ENCODE results near the gene HK2. TPM values are rescaled to one million over a fixed set of nuclear protein-coding genes. Genes with fewer than 3 reads are reported as not detected.

The HK2 gene
- total RNA-seq, 2 experiments from 2014 or later = 32.2 to 45.8 TPM

DNA sequence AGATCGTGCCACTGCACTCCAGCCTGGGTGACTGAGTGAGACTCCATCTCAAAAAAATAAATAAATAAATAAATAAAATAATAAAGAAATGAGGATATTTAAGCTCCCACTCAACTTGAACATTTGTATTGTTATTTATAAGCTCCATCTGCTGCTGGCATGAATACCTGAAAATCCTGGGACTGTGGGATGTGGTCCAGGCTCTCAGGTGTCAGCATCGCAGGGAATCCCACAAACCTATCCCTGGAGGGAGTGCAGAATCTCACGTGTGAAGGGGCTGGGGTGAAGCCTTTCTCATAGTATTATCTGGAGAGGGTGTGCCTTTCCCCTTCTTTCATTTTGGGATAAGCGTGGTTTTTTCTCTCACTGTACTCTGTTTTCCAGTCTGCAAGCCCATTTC, 77.1 kb downstream of the HK2 start:
- peaks cover 73% of the 10 kb centered on the region for H3K27me3 Mint-ChIP-seq
- DNase-seq (no peak), ATAC-seq (no peak)
- H3K27ac Mint-ChIP-seq = no peak overlapping the region
- H3K9me3 Mint-ChIP-seq (ENCODE audit: low read depth) = no peaks in the 10 kb centered on the region
- peaks cover 19% of the 10 kb centered on the region for H3K4me1 Mint-ChIP-seq
- no peaks in the 10 kb centered on the region for H3K36me3 Mint-ChIP-seq
- H3K4me3 Mint-ChIP-seq = no peak overlapping the region
- CTCF ChIA-PET = no interaction called here

GRCh38 chr2:74915743-74916142, 81.8 kb downstream of the HK2 start:
- H3K27ac Mint-ChIP-seq = no peak overlapping the region
- peak; percentile 91 for DNase-seq
- H3K4me3 Mint-ChIP-seq = no peak overlapping the region
- ATAC-seq = peak; percentile 86
- H3K27me3 Mint-ChIP-seq = peaks cover 73% of the 10 kb centered on the region
- peaks cover 24% of the 10 kb centered on the region for H3K4me1 Mint-ChIP-seq
- H3K36me3 Mint-ChIP-seq = no peaks in the 10 kb centered on the region
- no peaks in the 10 kb centered on the region for H3K9me3 Mint-ChIP-seq (ENCODE audit: low read depth)
- CTCF ChIA-PET = interaction anchor here (1.5 kb wide), 1 partner anchor 149 kb away, joined by 6 read pairs; no protein-coding TSS in a partner anchor

GRCh38 chr2:74916394-74916793, 82.5 kb downstream of the HK2 start:
- H3K36me3 Mint-ChIP-seq = no peaks in the 10 kb centered on the region
- no peak overlapping the region for H3K4me3 Mint-ChIP-seq
- ATAC-seq = no peak
- DNase-seq = no peak
- H3K27ac Mint-ChIP-seq = no peak overlapping the region
- CTCF ChIA-PET = interaction anchor here (1.5 kb wide), 1 partner anchor 149 kb away, joined by 6 read pairs; no protein-coding TSS in a partner anchor
- H3K27me3 Mint-ChIP-seq = peaks cover 72% of the 10 kb centered on the region
- no peaks in the 10 kb centered on the region for H3K9me3 Mint-ChIP-seq (ENCODE audit: low read depth)
- H3K4me1 Mint-ChIP-seq = peaks cover 24% of the 10 kb centered on the region

DNA sequence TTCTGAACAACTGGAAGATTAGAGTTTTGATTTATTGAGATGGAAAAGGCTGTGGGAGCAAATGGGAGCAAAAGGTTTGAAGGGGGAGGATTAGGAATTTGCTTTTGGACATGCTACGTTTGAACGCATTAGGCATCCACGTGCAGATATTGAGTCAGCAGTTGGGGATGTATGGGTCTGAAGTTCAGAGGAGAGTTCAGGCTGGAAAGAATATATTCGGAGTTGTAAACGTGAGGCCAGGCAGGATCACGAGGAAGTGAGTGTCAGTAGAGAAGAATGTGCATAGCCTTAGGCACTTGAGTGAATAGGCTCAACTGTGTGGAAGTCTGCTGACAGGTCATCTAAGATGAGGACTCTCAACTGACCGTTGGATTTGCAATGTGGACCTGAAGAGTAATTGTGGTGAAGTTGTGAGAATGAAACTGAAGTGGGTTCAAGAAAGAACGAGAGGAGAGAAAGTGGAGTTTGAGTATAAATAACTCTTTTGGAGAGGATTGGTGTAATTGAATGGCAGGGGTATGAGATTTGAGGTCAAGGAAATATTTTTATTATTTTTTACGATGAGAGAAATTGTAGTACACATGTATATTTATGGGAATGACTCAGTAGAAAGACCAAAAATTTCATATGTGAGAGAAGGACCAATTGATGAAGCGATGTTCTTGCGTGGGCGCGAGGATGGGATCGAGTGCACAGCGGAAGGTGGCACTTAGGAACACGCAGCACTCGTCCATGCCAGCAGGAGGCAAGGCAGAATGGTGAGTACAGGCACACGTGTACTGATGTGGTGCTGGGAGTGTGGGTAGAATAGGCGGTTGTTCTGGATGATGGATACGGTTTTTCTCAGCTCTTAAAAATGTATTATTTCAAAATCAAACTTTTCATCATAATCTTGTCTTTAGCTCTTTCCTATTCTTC, 84.0 kb downstream of the HK2 start:
- Mint-ChIP-seq H3K27me3 (peaks cover 61% of the 10 kb centered on the region), H3K9me3 (ENCODE audit: low read depth) (no peaks in the 10 kb centered on the region), H3K27ac (no peak overlapping the region), H3K4me1 (peaks cover 24% of the 10 kb centered on the region), H3K4me3 (no peak overlapping the region), H3K36me3 (no peaks in the 10 kb centered on the region)
- CTCF ChIA-PET = interaction anchor here (1.4 to 2.1 kb wide), 2 partner anchors 147 to 483 kb away, joined by 5 to 6 read pairs; no protein-coding TSS in a partner anchor
- ATAC-seq (no peak), DNase-seq (no peak)

- Mint-ChIP-seq H3K27me3 (peaks cover 43% of the 10 kb centered on the region), H3K4me3 (no peak overlapping the region), H3K9me3 (ENCODE audit: low read depth) (no peaks in the 10 kb centered on the region), H3K36me3 (no peaks in the 10 kb centered on the region), H3K4me1 (peaks cover 22% of the 10 kb centered on the region), H3K27ac (no peak overlapping the region)
- peak; percentile 52 for ATAC-seq
- CTCF ChIA-PET = interaction anchor here (0.7 to 2.1 kb wide), 16 partner anchors 35 to 575 kb away, joined by 3 to 7 read pairs (median 3); partner anchors contain the start of gene TACR1
- DNase-seq = peak; percentile 74
Measured at GRCh38 chr2:74919827-74920226, 85.9 kb downstream of the HK2 start.

DNA sequence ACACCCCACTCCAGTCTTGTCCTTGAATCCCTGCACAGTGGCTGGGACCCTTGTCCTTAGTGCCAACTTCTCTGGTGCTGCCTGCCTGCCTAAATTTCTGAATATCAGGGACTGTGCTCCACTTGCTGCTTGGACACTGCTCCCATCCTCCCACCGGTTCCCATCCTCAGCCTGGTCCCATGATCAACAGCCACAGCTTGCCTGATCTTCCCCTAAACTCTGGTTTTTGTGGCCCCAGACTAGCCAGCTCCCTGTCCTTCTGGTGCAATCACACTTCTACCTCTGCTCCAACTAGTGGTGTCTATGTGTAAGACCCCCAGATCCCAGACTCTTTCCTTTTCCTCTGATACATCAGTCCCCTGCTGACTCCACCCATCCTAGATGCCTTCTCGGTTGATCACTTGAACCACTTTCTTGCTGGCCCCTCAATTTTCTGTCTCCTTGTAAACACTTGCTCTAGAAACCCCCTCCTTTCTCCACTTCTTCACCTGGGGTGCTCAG, 87.4 kb downstream of the HK2 start:
- no peaks in the 10 kb centered on the region for H3K9me3 Mint-ChIP-seq (ENCODE audit: low read depth)
- H3K4me3 Mint-ChIP-seq = no peak overlapping the region
- no peaks in the 10 kb centered on the region for H3K36me3 Mint-ChIP-seq
- no peak for DNase-seq
- H3K27ac Mint-ChIP-seq = no peak overlapping the region
- peaks cover 8% of the 10 kb centered on the region for H3K4me1 Mint-ChIP-seq
- H3K27me3 Mint-ChIP-seq = peaks cover 38% of the 10 kb centered on the region
- CTCF ChIA-PET = interaction anchor here (0.5 to 1.2 kb wide), 2 partner anchors 36 to 1215 kb away, joined by 3 read pairs; no protein-coding TSS in a partner anchor
- no peak for ATAC-seq

GRCh38 chr2:74922592-74923227, 88.8 kb downstream of the HK2 start:
- CTCF ChIA-PET = interaction anchor here (0.6 to 1.2 kb wide), 2 partner anchors 35 to 82 kb away, joined by 3 to 4 read pairs; no protein-coding TSS in a partner anchor
- H3K27ac Mint-ChIP-seq = no peak overlapping the region
- no peaks in the 10 kb centered on the region for H3K36me3 Mint-ChIP-seq

DNA sequence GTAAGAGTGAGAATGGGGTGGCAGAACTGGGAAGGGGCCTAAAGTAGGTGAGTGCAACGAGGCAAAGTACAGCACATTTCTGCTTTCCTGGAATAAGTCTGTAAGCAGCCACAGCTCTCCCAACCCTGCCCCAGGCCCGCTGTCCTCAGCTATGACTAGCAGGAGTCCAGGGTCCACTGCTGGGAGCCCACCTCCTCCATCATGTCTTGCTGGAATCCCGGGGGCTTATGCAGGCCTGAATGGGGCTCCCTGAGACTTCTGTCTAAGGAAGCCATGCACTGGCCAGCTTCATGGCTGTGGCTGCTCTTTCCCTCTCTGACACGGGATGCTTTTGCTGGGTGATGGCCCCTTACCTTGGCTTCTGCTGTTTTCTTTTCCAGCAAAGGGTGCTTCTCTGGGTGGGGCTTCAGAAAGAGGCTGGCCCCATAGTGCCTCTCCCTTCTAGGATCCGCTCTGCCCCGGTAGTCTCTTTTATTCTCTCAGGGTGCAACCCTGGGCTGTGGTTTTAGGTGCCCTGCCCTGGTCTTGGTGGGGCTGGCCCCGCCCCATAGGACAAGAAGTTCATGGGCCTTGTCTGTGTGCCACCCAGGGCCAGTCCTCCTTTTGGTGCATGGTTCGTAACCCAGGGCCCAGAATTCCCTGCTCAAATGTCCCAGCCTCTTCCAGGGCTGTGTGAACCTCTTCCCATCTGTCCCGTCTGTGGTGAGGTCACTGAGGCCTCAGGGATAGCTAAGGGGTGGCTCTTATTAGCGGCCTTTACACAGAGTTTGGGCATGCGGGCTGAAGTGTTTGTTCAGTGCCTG, 90.7 kb downstream of the HK2 start:
- no peak overlapping the region for H3K27ac Mint-ChIP-seq
- peaks cover 5% of the 10 kb centered on the region for H3K36me3 Mint-ChIP-seq
- no peak for ATAC-seq
- H3K4me3 Mint-ChIP-seq = no peak overlapping the region
- H3K9me3 Mint-ChIP-seq (ENCODE audit: low read depth) = peaks cover 3% of the 10 kb centered on the region
- CTCF ChIA-PET = no interaction called here
- DNase-seq = no peak
- peaks cover 14% of the 10 kb centered on the region for H3K4me1 Mint-ChIP-seq
- H3K27me3 Mint-ChIP-seq = peaks cover 6% of the 10 kb centered on the region

More at GRCh38 chr2:74922592-74923227, 88.8 kb downstream of the HK2 start:
- DNase-seq (no peak), ATAC-seq (no peak)
- no peak overlapping the region for H3K4me3 Mint-ChIP-seq
- peaks cover 9% of the 10 kb centered on the region for H3K4me1 Mint-ChIP-seq
- H3K27me3 Mint-ChIP-seq = peaks cover 26% of the 10 kb centered on the region
- no peaks in the 10 kb centered on the region for H3K9me3 Mint-ChIP-seq (ENCODE audit: low read depth)

- DNase-seq (no peak), ATAC-seq (no peak)
- CTCF ChIA-PET = interaction anchor here (1.4 kb wide), 1 partner anchor 210 kb away, joined by 4 read pairs; no protein-coding TSS in a partner anchor
- Mint-ChIP-seq H3K27ac (no peak overlapping the region), H3K9me3 (ENCODE audit: low read depth) (peaks cover 3% of the 10 kb centered on the region), H3K36me3 (peaks cover 5% of the 10 kb centered on the region), H3K27me3 (peaks cover 8% of the 10 kb centered on the region), H3K4me1 (peaks cover 14% of the 10 kb centered on the region), H3K4me3 (no peak overlapping the region)
Measured at GRCh38 chr2:74925361-74925786, 91.4 kb downstream of the HK2 start.

- ATAC-seq (no peak), DNase-seq (no peak)
- Mint-ChIP-seq H3K4me1 (peaks cover 14% of the 10 kb centered on the region), H3K4me3 (no peak overlapping the region), H3K27me3 (peaks cover 4% of the 10 kb centered on the region), H3K9me3 (ENCODE audit: low read depth) (peaks cover 3% of the 10 kb centered on the region), H3K36me3 (peaks cover 9% of the 10 kb centered on the region), H3K27ac (no peak overlapping the region)
- CTCF ChIA-PET = no interaction called here
Measured at GRCh38 chr2:74927621-74928020, 93.7 kb downstream of the HK2 start.

GRCh38 chr2:74930811-74931486, 97.0 kb downstream of the HK2 start:
- no peak for DNase-seq
- ATAC-seq = no peak
- CTCF ChIA-PET = no interaction called here
- Mint-ChIP-seq H3K27ac (no peak overlapping the region), H3K36me3 (peaks cover 9% of the 10 kb centered on the region), H3K4me1 (peaks cover 12% of the 10 kb centered on the region), H3K27me3 (peaks cover 13% of the 10 kb centered on the region), H3K9me3 (ENCODE audit: low read depth) (peaks cover 3% of the 10 kb centered on the region), H3K4me3 (no peak overlapping the region)

DNA sequence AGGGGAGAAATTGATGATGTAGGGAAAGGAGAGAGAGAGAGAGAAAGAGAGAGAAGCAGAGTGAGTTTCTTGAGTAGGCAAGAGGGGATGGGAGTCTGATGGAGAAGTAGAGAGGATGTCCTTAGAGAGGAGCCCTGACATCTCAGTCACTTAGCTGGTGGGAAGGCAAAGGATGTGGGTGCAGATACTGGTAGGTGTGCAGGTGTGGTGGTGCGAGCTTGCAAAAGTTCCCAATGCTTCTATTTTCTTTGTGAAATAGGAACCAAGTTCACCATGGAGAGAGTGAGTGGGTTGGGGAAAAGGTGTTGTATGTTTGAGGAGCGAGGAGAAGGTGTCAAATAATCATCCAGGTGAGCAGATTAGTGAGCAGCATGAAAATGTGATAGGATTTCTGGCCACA, 98.0 kb downstream of the HK2 start:
- Mint-ChIP-seq H3K9me3 (ENCODE audit: low read depth) (peaks cover 3% of the 10 kb centered on the region), H3K4me3 (no peak overlapping the region), H3K4me1 (peaks cover 12% of the 10 kb centered on the region), H3K27me3 (peaks cover 19% of the 10 kb centered on the region), H3K27ac (no peak overlapping the region), H3K36me3 (peaks cover 9% of the 10 kb centered on the region)
- no peak for DNase-seq
- ATAC-seq = no peak
- CTCF ChIA-PET = no interaction called here
